T-helper 9 cell (primary cell): Measurements from ENCODE around the gene COL5A2.

ENCODE experiments used
- DNase-seq: peaks from one replicate; pipeline ENCODE4 v3.0.0-alpha.2; 2020

The COL5A2 gene

GRCh38 chr2:189178726-189179569 lies 613 bp downstream of the COL5A2 start:
- no peak for DNase-seq

GRCh38 chr2:189178054-189178453 lies 1.5 kb downstream of the COL5A2 start:
- DNase-seq: no peak

- no peak for DNase-seq
Observed at GRCh38 chr2:189177251-189177840, 2.2 kb downstream of the COL5A2 start.

- DNase-seq: no peak
Observed at GRCh38 chr2:189176516-189176915, 3.0 kb downstream of the COL5A2 start.

GRCh38 chr2:189175869-189176433 lies 3.6 kb downstream of the COL5A2 start:
- no peak for DNase-seq

- DNase-seq: no peak
Observed at GRCh38 chr2:189171956-189172609, 7.5 kb downstream of the COL5A2 start.

- DNase-seq: no peak
Observed at GRCh38 chr2:189168856-189169499, 10.6 kb downstream of the COL5A2 start.

- DNase-seq: no peak
Observed at GRCh38 chr2:189165656-189166380, 13.7 kb downstream of the COL5A2 start.

- DNase-seq: no peak
Observed at GRCh38 chr2:189164746-189165145, 14.8 kb downstream of the COL5A2 start.

GRCh38 chr2:189163889-189164288 lies 15.7 kb downstream of the COL5A2 start:
- DNase-seq: no peak

- DNase-seq: no peak
Observed at GRCh38 chr2:189162566-189162965, 17.0 kb downstream of the COL5A2 start.

GRCh38 chr2:189161894-189162293 lies 17.7 kb downstream of the COL5A2 start:
- no peak for DNase-seq

- DNase-seq: no peak
Observed at GRCh38 chr2:189159717-189160116, 19.8 kb downstream of the COL5A2 start.

- no peak for DNase-seq
Observed at GRCh38 chr2:189159273-189159672, 20.3 kb downstream of the COL5A2 start.

- DNase-seq: no peak
Observed at GRCh38 chr2:189157939-189158338, 21.6 kb downstream of the COL5A2 start.

GRCh38 chr2:189157456-189157855 lies 22.1 kb downstream of the COL5A2 start:
- DNase-seq: no peak

- DNase-seq: no peak
Observed at GRCh38 chr2:189155795-189156194, 23.8 kb downstream of the COL5A2 start.

- DNase-seq: no peak
Observed at GRCh38 chr2:189153619-189154018, 25.9 kb downstream of the COL5A2 start.

- no peak for DNase-seq
Observed at GRCh38 chr2:189152483-189152882, 27.1 kb downstream of the COL5A2 start.

- no peak for DNase-seq
Observed at GRCh38 chr2:189151906-189152305, 27.7 kb downstream of the COL5A2 start.

- DNase-seq: no peak
Observed at GRCh38 chr2:189150033-189150432, 29.5 kb downstream of the COL5A2 start.

GRCh38 chr2:189147989-189148388 lies 31.6 kb downstream of the COL5A2 start:
- no peak for DNase-seq
